ENCODE measurements around the gene RAB23.

RAB23 gene

DNA sequence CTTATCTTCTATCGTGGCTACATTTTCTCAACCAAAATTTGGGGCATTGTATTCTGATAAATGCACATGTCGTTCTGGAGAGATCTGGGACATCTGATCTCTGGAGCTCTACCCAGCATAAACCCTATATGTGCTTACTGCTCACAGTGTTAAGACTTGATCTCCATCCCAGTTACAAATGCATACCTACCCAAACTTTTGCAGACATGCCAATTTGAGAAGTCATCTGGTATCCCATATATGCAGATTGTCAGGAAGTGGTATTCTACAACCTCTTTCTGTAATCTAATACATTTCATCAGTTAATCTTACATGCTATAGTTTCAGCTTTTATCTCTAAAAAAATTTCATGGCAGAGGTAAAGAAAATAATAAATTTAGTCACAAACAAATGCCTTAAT is 38.8 kb downstream of the RAB23 start:
- DNase-seq (ENCODE audit: low read depth in 4 of 4, low spot score in 1 of 4): no peak

DNA sequence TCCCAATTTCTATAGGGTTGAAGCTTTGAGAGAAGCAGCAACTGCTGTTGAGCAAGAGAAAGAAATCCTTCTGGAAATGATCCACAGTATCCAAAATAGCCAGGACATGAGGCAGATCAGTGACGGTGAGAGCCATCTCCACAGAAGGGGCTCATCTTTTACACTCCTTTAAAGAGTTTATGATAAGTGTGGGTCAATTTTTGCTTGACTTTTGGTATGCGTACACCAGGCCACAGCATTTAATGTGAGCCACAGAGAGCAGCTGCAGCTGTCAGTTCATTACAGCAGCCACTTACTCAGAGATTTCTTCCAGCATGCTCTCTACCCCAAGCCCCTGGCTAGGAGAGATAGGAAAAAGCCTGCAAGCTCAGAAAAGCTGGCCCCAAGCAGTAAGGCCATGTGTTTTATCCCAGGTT is 40.1 kb downstream of the RAB23 start:
- no peak for DNase-seq (ENCODE audit: low read depth in 4 of 4, low spot score in 1 of 4)

DNA sequence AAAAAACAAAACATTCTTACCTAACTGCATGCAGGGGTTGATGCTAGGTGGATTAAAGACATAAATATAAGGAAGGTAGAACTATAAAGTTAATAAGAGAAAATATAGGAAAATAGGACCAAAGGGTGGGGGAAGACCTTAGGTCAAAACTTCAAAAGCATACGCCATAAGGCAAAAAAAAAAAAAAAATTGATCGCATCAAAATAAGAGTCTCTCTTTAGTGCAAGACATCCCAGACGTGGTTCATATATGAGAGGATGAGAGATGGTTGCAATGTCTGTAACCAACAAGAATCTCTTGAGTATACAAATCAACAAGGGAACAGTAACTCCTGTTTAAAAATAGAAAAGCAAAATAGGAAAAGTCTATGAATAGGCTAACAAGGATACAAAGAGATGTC is 41.5 kb downstream of the RAB23 start:
- DNase-seq (ENCODE audit: low read depth in 4 of 4, low spot score in 1 of 4): no peak

DNA sequence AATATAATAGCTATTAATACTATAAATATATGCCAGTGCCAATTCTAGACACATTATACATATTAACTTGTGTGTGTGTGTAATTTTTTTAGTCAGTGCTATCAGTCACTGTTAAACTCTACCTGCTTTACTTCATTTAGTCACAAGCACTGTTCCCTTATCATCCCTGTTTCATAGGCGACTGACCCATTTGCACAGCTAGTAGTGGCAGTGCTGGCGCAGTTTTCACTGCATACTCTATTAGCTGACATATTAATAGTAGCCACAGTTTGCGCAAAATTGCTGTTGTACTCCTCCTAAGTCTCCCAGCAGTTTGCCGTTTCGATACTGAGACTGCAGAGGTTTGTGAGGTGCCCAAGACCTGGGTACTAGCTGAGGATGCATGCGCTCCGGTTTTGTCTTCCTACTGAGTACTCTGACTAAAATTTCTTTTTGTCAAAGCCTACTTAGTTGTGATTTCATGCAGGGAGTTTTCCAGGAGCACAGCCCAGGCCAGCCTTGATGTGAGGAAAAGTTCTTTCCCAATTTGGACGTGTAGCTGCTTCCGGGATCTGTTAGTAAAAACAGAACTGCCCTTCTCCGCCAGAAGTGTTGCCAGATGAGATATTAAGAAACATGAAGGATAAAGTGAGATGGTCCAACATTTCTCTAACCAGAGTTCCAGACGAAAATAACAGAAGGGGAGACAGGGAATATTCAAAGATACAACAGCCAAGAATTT is 44.4 kb downstream of the RAB23 start:
- DNase-seq (ENCODE audit: low read depth in 4 of 4, low spot score in 1 of 4): no peak

DNA sequence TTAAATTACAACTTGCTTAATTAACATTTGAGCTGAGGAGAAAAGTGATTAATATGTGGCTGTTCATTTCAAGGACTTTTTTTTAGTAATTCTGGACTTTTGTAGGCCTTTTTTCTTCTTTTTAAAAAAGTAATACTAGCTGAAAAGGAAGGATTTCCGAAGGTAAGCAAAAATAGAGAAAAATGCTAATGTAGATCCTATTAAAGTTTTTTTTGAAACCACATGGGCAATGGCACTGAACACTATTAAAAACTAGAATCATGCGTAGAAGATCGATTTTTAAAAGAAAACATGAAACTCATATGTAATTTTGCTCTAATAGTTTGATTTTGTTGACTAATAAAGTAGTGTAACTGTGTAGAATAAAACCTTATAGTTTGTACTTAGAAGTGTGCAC is 47.6 kb downstream of the RAB23 start:
- DNase-seq (ENCODE audit: low read depth in 4 of 4, low spot score in 1 of 4): no peak

DNA sequence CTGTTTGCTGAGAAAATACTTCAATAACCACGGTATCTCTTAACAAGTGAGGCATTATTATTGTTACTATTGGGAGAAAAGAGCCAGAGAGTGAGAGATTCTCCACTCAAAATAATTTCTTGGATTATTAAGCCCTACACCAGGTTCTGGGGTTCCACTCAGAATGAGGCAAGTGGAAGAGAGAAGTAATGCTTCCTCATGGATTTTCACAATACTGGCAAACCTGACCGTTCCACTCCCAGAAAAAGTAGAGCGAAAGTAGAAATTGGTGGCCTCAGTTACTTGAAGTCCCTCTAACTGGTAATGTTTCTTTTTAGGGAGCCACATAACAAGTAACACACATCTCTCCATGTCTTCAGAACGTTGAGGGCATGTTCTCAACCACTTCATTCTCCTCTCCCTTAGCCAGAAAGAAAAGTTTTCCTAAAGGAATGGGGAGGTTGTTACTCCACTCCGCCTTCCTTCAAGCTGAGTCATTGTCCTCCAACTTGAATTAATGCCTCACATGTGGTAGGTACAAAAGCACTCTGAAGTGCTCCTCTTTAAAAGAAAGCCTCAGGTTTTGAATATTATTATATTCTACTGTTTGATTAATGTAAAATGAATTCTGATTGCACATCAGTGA is 48.1 kb downstream of the RAB23 start:
- DNase-seq (ENCODE audit: low read depth in 4 of 4, low spot score in 1 of 4): no peak

DNA sequence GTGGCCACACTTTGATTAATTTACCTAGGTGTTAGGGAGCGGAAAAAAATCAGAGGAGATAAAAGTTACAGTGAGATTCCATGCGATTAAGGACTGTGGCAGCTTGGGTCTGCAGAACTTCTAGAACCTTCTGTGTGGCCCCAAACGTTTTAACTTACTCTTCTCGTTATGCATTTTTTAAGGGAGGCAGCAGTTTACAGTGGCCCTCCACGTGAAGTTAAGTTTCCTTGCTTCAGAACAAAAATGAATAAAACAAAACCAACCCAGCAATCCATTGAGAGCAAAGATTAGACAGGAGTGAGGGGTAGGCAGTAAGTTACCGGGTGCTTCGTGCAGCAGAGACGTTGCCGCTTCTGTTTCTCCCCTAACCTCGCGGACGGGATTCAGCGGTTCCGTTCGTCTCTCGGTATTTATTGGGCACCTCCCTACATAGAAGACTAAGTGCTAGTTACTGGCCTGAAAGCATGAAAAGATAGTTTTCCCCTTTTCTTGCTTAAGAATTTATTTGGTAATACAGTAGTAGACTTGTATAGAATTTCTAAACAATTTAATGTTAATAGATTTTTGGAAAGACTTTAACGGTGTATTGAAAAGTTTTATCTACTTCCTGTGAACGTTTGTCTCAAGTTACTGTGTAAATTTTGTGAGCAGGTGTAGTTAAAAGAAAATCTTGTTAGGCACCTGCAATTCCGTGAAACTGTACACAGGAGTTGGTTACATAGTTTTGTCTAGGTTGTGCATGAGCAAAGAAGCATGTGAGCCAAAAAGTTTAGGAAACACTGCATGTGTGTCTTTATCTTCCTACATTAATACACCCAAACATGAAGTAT is 48.8 kb downstream of the RAB23 start:
- DNase-seq (ENCODE audit: low read depth in 4 of 4, low spot score in 1 of 4): peak in 1 of 4 experiments; percentile 11

DNA sequence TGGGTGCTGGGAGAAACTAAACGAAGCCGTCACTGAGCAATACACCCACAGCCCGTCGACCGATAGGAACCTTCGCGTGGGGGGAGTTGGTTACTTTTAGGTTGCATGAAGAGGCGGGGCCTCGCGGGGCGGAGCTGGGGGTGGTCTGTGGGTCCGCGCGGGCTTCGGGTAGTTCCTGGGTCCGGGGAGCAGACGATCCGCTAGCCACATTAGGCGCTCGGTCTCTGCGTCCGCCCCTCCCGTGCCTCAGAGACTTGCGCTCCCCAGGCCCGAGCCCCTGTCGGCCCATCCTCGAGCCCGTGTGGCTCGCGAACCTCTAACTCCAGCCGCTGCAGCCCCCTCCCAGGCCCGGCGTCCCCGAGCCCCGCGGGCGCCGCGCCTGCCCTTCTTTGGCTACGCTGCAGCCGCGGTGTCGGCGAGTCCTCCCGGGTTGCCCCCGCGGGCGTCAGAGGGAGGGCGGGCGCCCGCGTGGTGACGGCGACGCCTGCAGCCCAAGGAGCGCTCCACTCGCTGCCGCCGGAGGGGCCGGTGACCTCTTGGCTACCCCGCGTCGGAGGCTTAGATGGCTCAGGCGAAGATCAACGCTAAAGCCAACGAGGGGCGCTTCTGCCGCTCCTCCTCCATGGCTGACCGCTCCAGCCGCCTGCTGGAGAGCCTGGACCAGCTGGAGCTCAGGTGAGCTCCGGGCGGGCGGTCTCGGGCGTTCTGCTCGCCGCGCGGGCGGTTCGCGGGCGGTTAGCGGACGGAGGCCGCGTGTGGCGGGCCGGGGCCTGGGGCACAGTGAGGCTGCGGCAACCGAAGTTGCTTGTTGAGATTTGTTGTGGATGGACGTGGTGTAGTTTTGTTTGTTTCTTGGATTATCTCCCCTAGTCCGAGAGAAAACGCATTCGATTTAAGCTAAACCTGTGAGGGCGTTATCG is 49.7 kb downstream of the RAB23 start, which contains the start of gene BAG2:
Gene BAG2, plus strand, starts transcription at position 191 of the 920 bp plus-strand sequence. Its CDS starts 372 bp downstream, at position 563.
- DNase-seq (ENCODE audit: low read depth in 4 of 4, low spot score in 1 of 4): peak; percentile 61 to 91 (median 76)

DNA sequence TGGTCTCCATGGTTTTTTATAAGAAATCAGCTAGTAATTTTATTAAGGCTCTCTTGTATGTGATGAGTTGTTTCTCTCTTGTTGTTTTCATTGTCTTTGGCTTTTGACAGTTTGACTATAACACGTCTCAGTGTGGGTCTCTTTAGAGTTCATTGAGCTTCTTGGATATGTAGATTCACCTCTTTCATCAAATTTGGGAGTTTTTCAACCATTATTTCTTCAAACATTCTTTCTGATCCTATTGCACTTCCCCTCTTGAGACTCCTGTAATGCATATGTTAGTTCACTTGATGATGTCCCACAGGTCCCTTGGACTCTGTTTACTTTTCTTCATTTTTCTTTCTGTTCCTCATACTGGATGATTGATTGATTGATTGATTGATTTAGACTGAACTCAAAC is 57.0 kb downstream of the RAB23 start:
- DNase-seq (ENCODE audit: low read depth in 4 of 4, low spot score in 1 of 4): no peak

DNA sequence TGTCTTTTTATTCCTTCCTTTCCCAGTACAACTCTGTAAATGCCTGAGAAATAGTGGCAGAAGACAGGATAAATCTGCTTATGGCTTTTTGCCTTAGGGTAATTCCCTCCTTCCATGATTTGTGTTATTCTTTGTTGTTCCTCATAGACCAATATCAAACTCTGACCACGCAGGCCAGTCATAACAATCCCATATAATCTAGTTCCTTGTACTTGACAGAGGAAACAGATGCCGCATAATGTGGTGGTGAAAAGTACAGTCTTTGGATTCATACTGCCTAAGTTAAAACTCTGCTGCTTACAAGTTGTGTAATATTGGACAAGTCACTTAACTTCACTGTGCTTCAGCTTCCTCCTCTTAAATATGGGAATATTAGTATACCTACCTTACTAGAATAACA is 58.2 kb downstream of the RAB23 start:
- no peak for DNase-seq (ENCODE audit: low read depth in 4 of 4, low spot score in 1 of 4)

DNA sequence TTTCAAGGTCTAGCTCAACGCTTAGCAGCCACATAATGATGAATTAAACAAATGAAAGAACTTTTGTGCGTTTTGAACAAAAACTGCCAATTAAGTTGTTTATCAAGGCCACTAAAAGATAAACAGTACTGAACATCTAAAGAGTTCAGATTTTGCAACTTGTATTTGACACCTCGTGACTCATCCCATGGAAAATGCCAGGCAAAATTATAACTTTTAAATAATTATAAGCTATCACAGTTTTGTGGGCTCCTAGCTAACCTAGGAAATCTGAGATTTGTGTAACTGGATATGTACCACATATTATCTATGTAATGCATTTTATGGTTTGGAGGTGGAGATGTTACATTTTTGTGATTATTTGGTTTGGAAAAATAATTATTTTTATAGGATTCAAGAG is 59.6 kb downstream of the RAB23 start:
- no peak for DNase-seq (ENCODE audit: low read depth in 4 of 4, low spot score in 1 of 4)

DNA sequence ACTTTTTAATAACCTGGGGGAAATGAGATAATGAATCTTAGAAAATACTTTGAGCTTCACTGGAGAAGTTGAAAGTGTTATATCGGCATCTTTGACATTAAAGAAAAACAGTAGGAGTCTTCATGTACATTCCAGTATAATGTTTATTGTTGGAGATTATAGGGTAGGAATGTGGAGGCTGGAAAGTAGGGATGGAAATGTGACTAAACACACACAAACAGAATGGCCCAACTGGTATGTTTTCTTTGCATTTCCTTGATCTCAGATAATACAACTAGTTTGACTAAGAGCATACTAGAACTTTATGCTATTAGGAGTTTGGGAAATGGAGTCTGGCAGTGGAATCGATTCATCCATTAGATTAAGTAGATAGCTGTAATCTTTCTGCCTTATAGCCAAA is 60.1 kb downstream of the RAB23 start:
- DNase-seq (ENCODE audit: low read depth in 4 of 4, low spot score in 1 of 4): no peak

DNA sequence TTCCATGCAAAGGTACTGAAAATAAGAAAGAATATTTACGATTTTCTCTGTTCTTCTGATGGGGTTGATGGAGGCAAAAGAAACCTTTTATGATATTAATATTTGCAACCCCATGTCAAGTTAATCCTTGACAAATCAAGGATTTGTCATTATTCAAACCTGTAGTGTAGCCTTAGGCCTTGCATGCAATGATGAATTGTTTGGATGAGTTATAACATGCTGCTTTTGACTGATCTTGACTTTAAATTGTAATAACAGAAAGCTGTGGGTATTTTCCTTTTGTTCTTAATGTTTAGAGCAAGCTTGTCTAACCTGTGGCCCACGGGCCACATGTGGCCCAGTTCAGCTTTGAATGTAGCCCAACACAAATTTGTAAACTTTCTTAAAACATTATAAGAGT is 63.0 kb downstream of the RAB23 start:
- DNase-seq (ENCODE audit: low read depth in 4 of 4, low spot score in 1 of 4): no peak

DNA sequence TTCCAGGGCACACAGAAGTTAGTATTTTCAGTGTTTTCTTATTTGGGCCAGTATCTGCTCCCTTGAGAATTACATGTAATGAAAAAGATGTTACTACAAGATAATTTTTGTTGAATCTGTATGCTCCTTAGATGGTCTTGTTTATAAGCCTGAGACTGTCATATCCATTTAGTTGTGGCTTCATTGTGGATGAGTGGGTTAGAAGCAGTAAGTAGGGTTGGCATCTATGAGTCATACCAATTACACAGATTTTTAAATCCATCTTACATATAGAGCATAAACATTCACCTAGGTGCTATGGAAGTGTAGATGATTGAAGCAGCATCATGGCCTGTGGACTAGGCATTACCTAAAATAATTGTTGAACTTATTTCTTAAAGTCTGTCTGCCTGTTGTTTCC is 63.4 kb downstream of the RAB23 start:
- DNase-seq (ENCODE audit: low read depth in 4 of 4, low spot score in 1 of 4): no peak

DNA sequence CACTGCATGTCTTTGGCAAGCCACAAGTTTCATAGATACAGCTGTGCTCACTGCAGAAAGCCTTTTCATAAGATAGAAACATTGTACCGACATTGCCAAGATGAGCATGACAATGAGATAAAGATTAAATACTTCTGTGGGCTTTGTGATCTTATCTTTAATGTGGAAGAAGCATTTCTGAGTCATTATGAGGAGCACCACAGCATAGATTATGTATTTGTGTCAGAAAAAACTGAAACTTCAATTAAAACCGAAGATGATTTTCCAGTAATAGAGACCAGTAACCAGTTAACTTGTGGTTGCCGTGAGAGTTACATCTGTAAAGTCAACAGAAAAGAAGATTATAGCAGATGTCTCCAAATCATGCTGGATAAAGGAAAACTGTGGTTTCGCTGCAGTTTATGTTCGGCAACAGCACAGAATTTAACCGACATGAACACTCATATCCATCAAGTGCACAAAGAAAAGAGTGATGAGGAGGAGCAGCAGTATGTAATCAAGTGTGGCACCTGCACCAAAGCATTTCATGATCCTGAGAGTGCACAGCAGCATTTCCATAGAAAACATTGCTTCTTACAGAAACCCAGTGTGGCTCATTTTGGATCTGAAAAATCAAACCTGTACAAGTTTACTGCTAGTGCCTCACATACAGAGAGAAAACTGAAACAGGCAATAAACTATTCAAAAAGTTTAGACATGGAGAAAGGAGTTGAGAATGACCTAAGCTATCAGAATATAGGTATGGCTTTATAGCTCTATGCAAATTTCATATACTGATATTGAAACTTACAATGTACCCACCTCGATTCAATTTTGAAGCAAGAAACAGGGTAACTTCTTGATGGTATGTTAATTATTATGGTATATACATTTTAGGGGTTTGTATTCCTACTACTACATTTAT is 73.9 kb downstream of the RAB23 start:
- DNase-seq (ENCODE audit: low read depth in 4 of 4, low spot score in 1 of 4): no peak

DNA sequence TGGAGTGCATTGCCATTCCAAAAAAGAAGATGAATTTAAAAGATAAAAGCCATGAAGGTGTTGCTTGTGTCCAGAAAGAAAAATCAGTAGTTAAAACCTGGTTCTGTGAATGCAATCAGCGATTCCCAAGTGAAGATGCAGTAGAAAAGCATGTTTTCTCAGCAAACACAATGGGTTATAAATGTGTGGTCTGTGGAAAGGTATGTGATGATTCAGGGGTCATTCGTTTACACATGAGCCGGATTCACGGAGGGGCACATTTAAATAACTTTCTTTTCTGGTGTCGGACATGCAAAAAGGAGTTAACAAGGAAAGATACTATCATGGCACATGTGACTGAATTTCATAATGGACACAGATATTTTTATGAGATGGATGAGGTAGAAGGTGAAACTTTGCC is 74.7 kb downstream of the RAB23 start:
- DNase-seq (ENCODE audit: low read depth in 4 of 4, low spot score in 1 of 4): no peak

DNA sequence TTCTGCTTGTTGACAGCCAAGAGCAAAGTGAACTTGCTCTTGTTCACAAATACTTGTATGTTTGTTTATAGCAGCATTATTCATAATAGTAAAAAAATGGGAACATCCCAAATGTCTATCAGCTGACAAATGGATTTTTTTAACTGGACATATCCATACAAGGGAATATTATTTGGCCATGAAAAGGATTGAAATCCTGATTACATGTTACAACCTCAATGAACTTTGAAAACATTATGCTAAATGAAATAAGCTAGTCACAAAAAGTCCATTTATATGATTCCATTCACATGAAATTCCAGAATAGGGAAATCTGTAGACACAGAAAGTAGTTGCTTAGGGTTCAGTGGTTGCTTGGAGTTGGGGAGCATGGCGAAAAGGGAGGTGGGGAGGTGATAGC is 78.4 kb downstream of the RAB23 start:
- no peak for DNase-seq (ENCODE audit: low read depth in 4 of 4, low spot score in 1 of 4)

DNA sequence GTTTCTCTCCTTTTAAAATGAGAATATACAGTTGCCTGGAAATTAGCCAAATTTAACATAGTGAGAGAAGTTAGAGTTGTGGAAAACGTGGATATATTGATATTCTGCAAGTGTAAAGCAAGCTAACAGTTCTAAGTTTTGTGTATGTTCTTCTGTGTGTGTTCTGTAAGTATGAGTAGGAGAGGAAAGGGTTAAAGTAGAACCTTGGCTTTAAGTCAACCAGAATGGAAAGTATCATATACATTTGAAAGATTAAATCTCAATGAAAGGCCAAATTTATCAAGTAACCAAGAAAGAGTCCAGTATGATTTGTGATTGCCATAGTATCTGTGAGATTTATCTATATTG is 80.0 kb downstream of the RAB23 start:
- DNase-seq (ENCODE audit: low read depth in 4 of 4, low spot score in 1 of 4): no peak

DNA sequence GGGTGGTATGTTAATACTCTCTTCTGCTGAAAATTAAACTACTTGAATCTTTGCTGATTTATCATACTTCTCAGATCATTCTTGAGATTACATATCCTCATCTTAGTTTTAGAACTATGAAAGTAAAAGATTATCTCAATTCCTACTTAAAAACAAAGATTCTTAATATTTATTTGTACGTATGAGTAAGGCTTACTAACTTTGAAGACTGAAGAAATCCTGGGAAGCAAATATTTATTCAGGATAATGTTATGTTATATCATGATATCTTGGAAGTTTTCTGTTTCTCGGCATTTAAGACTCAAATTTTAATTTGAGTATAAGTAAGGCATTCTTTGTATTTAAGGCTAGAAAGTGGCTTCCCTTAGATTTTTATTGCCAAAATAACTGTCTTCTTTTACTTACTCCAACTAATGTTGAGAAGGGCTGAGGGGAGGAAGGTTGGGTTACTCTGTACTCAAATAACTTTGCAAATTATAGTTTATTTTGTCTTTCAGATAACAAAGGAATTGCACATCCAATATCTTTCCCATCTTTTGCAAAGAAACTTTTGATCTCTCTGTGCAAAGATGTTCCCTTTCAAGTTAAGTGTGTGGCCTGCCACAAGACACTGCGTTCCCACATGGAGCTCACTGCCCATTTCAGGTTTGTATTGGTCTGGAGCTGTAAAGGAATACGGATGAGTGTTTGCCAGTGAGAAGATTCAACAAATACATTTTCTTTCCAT is 80.5 kb downstream of the RAB23 start:
- DNase-seq (ENCODE audit: low read depth in 4 of 4, low spot score in 1 of 4): no peak

All from stimulated activated CD4-positive, alpha-beta T cell treated with anti-CD3 and anti-CD28 coated beads, Interleukin-1b, Interleukin-23, amount 100 ng/mL, for 24 hours (primary cell).